NCI-H526 (cell line): ENCODE data around the gene RPS6KA2.
"Not testable (repeated sequence)": the region's sequence is repeated elsewhere in the genome, so short reads cannot be mapped to it uniquely, and the experiment has no call there.

Source experiments
- DNase-seq, 2 experiments: peaks; one replicate each; lab custom pipeline; 2025; lab: John Stamatoyannopoulos, UW

The RPS6KA2 gene

DNA sequence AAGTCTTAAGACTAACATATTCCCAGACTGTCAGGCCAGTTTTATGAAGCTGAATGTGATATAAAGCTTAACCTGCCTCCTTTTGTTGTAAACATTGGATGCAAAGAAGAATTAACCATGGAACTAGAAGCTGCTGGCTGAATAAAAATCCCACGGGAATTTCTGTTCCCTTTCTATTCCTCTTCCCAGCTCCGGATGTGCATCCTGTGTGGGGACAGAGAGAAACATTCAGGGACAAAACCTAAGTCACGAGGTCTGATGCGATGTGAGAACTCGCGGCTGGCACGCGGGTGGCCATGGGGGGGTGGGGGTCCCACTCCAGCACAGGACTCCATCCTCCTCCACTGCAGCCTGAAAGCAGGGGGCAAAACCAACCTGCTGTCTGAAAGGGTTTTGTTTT, 72.7 kb downstream of the RPS6KA2 start:
- DNase-seq = no peak

GRCh38 chr6:166553563-166554271, 73.3 kb downstream of the RPS6KA2 start:
- DNase-seq = no peak

- peak in 1 of 2 experiments; percentile 10 for DNase-seq
Observed at GRCh38 chr6:166552600-166552999, 74.5 kb downstream of the RPS6KA2 start.

DNA sequence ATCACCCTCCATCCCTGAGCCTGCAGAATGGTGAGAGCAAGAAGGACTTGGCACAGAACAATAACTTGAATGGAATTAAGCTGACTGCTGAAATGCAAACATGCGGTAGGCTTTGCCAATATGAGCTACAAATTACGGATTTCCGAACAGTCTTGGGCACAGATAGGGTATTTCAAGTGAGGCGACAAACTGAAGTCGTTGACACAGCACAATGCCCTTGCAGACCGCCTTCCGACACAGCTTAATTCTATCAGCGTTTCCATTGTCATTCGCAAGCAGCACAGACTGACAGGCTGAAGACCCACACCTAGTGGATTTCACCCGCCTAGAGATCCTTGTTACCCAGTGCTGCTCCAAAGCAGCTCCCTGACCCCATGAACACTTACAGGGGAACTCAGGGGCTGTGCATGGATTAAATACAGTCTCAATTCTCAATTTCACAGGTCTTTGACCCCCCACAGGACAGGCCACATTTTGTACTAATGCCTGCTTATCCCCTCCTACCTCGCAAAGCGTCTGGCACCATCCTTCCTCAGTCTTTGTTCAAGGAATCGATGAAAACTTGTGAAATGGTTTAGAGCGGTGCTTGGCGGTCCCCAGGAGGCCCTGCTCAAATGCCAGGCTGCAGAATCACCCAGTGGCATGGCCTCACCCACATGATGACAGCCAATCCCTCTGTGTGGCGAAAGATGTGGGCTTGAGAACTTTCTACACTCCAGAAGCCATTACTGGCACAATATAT, 75.1 kb downstream of the RPS6KA2 start:
- DNase-seq = no peak

- DNase-seq = no peak
Observed at GRCh38 chr6:166546653-166547052, 80.4 kb downstream of the RPS6KA2 start.

GRCh38 chr6:166545156-166546034, 81.7 kb downstream of the RPS6KA2 start:
- DNase-seq = no peak

GRCh38 chr6:166544296-166544605, 82.8 kb downstream of the RPS6KA2 start:
- no peak for DNase-seq

DNA sequence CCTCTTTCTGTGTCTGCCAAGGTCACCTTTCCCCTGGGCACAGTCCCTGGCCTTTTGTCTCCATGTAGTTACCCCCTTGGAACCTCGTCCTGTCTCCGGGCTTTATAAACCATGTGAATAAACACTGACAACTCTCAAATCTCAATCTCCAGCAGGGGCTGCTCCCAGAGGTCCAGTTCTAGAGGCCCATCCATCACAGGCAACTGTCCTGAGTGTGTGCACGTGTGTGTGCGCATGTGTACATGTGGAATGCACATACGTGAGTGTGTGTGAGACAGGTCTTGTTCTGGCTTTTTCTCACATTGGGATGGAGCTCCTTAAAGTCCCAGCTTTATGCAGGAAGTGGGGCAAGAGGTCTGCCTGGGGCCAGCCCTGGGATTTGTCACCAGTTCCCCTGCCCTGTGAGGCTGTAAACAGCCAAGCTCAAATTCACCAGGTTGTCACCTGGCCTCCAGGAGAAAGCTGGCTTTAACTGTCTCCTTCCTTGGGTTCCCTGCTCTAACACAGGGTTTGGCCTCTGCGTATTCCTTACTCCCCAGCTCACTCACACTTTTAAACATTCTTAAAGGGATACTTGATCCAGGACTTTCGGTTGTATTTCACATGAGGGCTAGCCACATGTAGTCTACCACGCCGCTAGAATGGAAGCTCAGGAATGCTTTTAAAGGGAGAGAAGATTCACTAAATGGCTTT, 83.3 kb downstream of the RPS6KA2 start:
- no peak for DNase-seq

DNA sequence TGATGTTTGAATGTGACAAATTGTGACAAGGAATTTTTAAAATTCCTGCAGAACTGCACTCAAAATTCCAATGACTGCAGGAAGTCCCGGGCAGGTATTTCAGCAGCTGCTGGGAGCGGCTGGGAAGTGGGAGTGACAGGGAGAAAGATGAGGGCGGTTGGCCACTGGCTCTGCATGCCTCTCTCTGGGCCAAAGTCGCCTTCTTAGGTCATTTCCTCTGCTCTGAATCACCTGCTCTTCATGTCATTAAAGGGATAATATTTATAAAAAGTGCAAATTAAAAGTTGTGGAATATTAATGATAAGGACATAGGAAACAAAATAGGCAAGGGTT, 84.5 kb downstream of the RPS6KA2 start:
- DNase-seq = peak in 1 of 2 experiments; percentile 20

GRCh38 chr6:166541876-166542579, 85.0 kb downstream of the RPS6KA2 start:
- DNase-seq = peak in 1 of 2 experiments; percentile 35

GRCh38 chr6:166541366-166541765, 85.7 kb downstream of the RPS6KA2 start:
- DNase-seq = no peak

DNA sequence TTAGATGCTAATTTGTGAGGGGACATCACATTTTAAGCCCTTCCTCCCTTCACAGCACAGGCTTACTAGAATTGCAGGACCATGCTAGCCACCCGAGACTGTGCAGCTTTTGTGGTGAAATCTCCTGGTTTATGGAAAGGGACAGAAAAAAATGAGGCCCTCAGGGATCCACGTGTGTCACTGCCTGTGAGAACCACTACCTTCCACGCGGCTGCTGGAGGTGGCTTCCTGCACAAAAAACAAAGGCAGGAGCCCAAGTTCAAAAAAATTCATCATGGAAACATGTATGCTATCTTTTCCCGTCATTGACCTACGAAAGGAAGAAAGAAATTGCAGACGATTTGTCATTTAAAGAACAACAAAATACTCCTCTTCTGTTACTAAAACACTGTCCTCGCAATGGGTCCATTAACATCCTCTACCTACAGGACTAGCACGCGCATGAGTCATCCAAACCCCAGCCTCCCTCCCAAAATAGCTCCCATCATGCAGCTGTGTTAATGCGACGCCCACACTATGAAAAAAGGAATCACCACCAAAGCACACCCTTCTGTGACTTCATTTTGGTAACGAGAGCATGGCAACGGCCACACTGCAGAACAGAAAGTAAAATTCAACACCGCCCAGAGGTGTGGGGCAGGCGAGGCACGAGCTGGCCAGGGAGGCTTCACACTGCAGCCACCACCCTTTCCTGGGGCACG, 86.3 kb downstream of the RPS6KA2 start:
- DNase-seq = no peak

- no peak for DNase-seq
Observed at GRCh38 chr6:166539543-166539942, 87.5 kb downstream of the RPS6KA2 start.

DNA sequence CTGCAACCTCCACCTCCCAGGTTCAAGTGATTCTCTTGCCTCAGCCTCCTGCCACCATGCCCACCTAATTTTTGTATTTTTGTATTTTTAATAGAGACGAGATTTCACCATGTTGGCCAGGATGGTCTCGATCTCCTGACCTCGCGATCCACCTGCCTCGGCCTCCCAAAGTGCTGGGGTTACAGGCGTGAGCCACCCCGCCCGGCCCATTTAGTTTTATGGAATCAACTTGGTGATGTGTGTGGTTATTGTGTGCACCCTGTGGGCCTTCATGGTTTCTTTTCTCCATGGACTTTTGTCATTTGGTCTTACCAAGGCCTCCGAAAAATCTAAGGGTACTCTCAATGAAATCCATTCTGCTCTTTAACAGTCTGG, 88.1 kb downstream of the RPS6KA2 start:
- not testable (repeated sequence) for DNase-seq

DNA sequence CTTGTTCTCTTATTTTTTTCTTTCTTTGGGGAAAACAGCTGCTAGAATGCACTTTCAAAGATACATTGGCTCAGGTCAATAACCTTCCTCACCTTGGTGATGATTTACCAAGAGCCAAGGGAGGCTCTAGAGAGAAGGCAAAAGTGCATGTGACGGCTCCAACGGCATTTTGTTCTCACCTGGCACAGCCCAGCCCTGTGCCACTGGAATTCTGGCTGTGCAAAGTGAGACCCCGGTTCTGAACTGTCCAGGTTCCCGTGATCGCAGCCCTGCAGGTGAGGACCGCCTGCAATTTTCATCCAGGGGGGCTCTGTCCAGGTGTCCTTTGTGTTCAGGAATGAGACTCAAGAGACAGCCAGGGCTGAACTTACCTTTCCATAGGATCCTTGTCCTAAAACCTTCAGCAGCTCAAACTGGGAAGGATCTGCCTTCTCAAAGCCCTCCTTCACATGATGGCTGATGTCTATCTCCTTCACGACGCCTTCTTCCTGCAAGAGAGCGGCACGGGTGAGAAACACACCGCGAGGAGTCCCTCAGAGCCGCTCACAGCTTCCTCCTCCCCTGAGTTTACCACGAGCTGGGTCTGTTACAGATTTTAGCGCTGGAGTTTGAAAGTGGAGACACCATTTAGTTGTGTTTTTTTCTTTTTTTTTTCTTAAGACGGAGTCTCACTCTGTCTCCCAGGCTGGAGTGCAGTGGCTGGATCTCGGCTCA, 88.6 kb downstream of the RPS6KA2 start:
- no peak for DNase-seq

GRCh38 chr6:166534658-166535406, 92.2 kb downstream of the RPS6KA2 start:
- DNase-seq = no peak

- DNase-seq = peak in 1 of 2 experiments; percentile 22
Observed at GRCh38 chr6:166533205-166533824, 93.7 kb downstream of the RPS6KA2 start.

DNA sequence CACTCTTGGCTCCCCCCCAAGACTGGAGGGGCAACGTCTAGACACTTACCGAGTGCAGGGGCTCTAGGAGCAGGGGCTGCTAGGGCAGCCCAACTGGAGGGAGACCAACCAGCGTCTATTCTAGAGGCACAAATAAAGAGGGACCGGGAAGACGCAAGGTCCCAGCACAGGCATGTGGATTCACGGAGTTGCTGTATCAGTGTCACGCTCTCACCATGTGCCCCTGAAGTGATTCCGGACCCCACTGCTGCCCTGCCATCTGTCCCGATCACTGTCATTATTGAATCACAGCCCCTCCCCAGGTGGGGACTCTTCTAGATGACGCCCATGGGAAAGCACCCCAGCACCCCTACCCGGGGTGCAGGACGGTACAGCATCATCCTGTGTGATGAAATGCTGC, 94.7 kb downstream of the RPS6KA2 start:
- DNase-seq = no peak
